OCI-LY7 (cell line): Measurements from ENCODE around the gene VPS39. TPM values are rescaled to one million over a fixed set of nuclear protein-coding genes. Genes with fewer than 3 reads are reported as not detected.

Experiments used
- BruUV-seq: library from RNA; stranded (reverse); fragments of 400-500 nt; replicated peaks from 2 replicates; lab custom pipeline; 2021; lab: Mats Ljungman, UMichigan
- CTCF ChIA-PET: fragments of 300-600 bp; sonication (Branson Sonifier 250); formaldehyde crosslinking; loops from one replicate; lab custom pipeline; 2022; ENCODE audit warnings: antibody characterized with exemption; ENCODE audit not compliant: unreplicated experiment; lab: Charles Lee
- POLR2A ChIA-PET: fragments of 300-600 bp; sonication (Branson Sonifier 250); formaldehyde crosslinking; loops from one replicate; lab custom pipeline; 2022; ENCODE audit warnings: antibody characterized with exemption; lab: Charles Lee
- DNase-seq: peaks from one replicate; pipeline ENCODE4 v3.0.0-alpha.2; 2015; ENCODE audit warnings: low spot score
- H2AFZ ChIP-seq: fragments of 200-600 bp; sonication (generic), shearing (Covaris generic); 2 replicates; pipeline ENCODE4 v1.6.1; 2014; ENCODE audit warnings: mild to moderate bottlenecking, antibody characterized with exemption, low read length, moderate library complexity
- H3K27ac ChIP-seq: fragments of 200-600 bp; sonication (generic); 2 replicates; pipeline ENCODE4 v1.5.1; 2014; ENCODE audit warnings: mixed run types, low read depth, mild to moderate bottlenecking, moderate library complexity, low read length, inconsistent platforms; ENCODE audit not compliant: poor library complexity, severe bottlenecking
- H3K36me3 ChIP-seq: fragments of 200-600 bp; sonication (generic); 2 replicates; pipeline ENCODE4 v1.6.1; 2014; ENCODE audit warnings: mild to moderate bottlenecking, antibody characterized with exemption, low read length, moderate library complexity, mixed read lengths; ENCODE audit not compliant: insufficient read depth
- H3K4me1 ChIP-seq: fragments of 200-600 bp; sonication (generic); 2 replicates; pipeline ENCODE4 v1.5.1; 2014; ENCODE audit warnings: mild to moderate bottlenecking, low read length; ENCODE audit not compliant: insufficient read depth, poor library complexity, severe bottlenecking
- H3K4me2 ChIP-seq: fragments of 200-600 bp; sonication (generic); 2 replicates; pipeline ENCODE4 v1.6.1; 2014; ENCODE audit warnings: mild to moderate bottlenecking, low read length
- H3K4me3 ChIP-seq: fragments of 200-600 bp; sonication (generic); 2 replicates; pipeline ENCODE4 v1.5.1; 2014; ENCODE audit warnings: mild to moderate bottlenecking, low read depth, low read length; ENCODE audit not compliant: poor library complexity, severe bottlenecking
- H3K79me2 ChIP-seq: fragments of 200-600 bp; sonication (generic); 2 replicates; pipeline ENCODE4 v1.6.1; 2016; ENCODE audit warnings: low read depth, mild to moderate bottlenecking, low read length, moderate library complexity, mixed read lengths; ENCODE audit not compliant: insufficient read depth
- H3K9me2 ChIP-seq: fragments of 200-600 bp; sonication (generic); 2 replicates; pipeline ENCODE4 v1.6.1; 2016; ENCODE audit warnings: mild to moderate bottlenecking, low read length, mixed read lengths; ENCODE audit not compliant: insufficient read depth
- H3K9me3 ChIP-seq: fragments of 200-600 bp; sonication (generic); 2 replicates; pipeline ENCODE4 v1.6.1; 2014; ENCODE audit warnings: mild to moderate bottlenecking, mixed run types, low read length, mixed read lengths
- H4K20me1 ChIP-seq: fragments of 200-600 bp; sonication (generic); 2 replicates; pipeline ENCODE4 v1.6.1; 2014; ENCODE audit warnings: mild to moderate bottlenecking, antibody characterized with exemption, low read length, moderate library complexity, mixed read lengths; ENCODE audit not compliant: insufficient read depth
- EZH2phosphoT487 ChIP-seq: fragments of 200-600 bp; sonication (generic); IDR thresholded peaks from 2 replicates; pipeline ENCODE4 v1.6.1; 2018; ENCODE audit warnings: low read depth, borderline replicate concordance, mild to moderate bottlenecking, mixed run types, antibody characterized with exemption, low read length, moderate library complexity, mixed read lengths
- intact Hi-C: fragments of 100-400 bp; cut with micrococcal nuclease; formaldehyde crosslinking; loops from one replicate; pipeline ENCODE4 v1.10.0; 2022; ENCODE audit not compliant: unreplicated experiment
- microRNA-seq: library from miRNA; unstranded; fragments of <30 nt; microRNA quantifications from one replicate; pipeline ENCODE4 v1.2.0, GENCODE V29; 2022; ENCODE audit warnings: borderline replicate concordance
- small RNA-seq: library from RNA; depleted of rRNA; stranded (forward); fragments of <200 nt; gene quantifications from one replicate; pipeline ENCODE3, GENCODE V24; 2014
- total RNA-seq, 2 experiments: library from RNA; depleted of rRNA in 1 of 2; stranded (reverse); fragments of >200 nt in 1 of 2; shearing (Covaris generic) in 1 of 2; gene quantifications; 2 replicates each; pipeline ENCODE4 v1.2.3, GENCODE V29; 2014 to 2022
- TF ChIP-seq, protein P1 (sequence below): fragments of 200-600 bp; sonication (generic); conservative IDR thresholded peaks from 2 replicates; pipeline ENCODE4 v1.5.1; 2014; ENCODE audit warnings: mild to moderate bottlenecking, antibody characterized with exemption, low read length, moderate library complexity, mixed read lengths

The VPS39 gene
- total RNA-seq, 2 experiments from 2014 or later = 25.1 to 60.5 TPM

DNA sequence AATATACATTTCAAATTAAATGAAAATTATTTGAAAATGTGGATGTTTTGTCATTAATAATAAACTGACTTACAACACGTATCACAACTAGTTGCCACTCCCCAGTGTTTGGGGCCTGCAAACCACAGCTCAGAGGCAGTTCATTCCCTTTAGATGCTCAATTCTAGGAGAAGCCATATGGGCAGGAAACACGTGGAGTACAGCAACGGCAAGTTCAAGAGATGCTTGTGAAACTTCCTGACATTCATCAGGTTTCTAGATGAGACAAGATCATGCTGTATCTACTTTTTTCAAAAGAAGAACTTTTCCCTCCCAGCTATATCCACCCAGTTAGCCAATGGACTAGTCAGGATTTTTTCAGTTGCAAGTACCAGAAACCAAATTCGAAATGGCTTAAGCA is 96.2 kb downstream of the VPS39 start:
- intact Hi-C loops = no loop called here
- DNase-seq = no peak
- no peak for TF ChIP-seq EZH2phosphoT487
- CTCF ChIA-PET = no interaction called here
- H2AFZ ChIP-seq = peak overlapping the region; percentile 33; the same call in 1 of the 2 replicates
- H3K4me1 ChIP-seq = peaks cover 16% of the 10 kb centered on the region
- POLR2A ChIA-PET = interaction anchor here (0.7 kb wide), 1 partner anchor 541 kb away, joined by 3 read pairs; no protein-coding TSS in a partner anchor
- no peaks in the 10 kb centered on the region for H3K79me2 ChIP-seq
- H3K9me3 ChIP-seq = no peaks in the 10 kb centered on the region
- no TSS peak for BruUV-seq
- H3K4me2 ChIP-seq = no peak overlapping the region
- H3K36me3 ChIP-seq = no peaks in the 10 kb centered on the region
- H4K20me1 ChIP-seq = no peaks in the 10 kb centered on the region
- H3K27ac ChIP-seq = no peak overlapping the region
- H3K9me2 ChIP-seq = no peaks in the 10 kb centered on the region
- no peak overlapping the region for H3K4me3 ChIP-seq

DNA sequence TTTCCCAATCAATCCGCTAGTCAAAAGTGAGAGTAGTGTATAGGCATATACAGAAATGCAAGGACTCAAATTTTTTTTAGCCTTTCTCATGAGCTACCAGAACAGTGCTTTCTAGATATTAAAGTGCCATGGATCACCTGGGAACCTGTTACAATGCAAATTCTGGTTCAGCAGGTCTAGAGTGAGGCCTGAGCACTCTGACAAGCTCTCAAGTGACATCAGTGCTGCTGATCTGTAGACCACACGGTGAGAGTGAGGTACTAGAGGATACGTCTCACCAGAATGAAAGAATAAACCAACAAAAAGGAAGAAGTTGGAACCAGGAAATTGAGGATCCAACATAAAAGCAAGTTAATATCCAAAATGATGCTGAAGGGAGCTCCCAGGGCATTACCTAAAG is 97.7 kb downstream of the VPS39 start:
- ChIA-PET CTCF (no interaction called here), POLR2A (interaction anchor here (0.5 to 0.6 kb wide), 2 partner anchors 10 to 880 kb away, joined by 3 read pairs; partner anchors contain the start of gene EXD1)
- Histone ChIP-seq H4K20me1 (no peaks in the 10 kb centered on the region), H3K36me3 (no peaks in the 10 kb centered on the region), H3K79me2 (no peaks in the 10 kb centered on the region), H2AFZ (no peak overlapping the region), H3K4me2 (no peak overlapping the region), H3K4me1 (peaks cover 16% of the 10 kb centered on the region), H3K4me3 (no peak overlapping the region), H3K9me3 (no peaks in the 10 kb centered on the region), H3K9me2 (no peaks in the 10 kb centered on the region), H3K27ac (no peak overlapping the region)
- no peak for DNase-seq
- intact Hi-C loops = no loop called here
- TF ChIP-seq, protein P1, sequence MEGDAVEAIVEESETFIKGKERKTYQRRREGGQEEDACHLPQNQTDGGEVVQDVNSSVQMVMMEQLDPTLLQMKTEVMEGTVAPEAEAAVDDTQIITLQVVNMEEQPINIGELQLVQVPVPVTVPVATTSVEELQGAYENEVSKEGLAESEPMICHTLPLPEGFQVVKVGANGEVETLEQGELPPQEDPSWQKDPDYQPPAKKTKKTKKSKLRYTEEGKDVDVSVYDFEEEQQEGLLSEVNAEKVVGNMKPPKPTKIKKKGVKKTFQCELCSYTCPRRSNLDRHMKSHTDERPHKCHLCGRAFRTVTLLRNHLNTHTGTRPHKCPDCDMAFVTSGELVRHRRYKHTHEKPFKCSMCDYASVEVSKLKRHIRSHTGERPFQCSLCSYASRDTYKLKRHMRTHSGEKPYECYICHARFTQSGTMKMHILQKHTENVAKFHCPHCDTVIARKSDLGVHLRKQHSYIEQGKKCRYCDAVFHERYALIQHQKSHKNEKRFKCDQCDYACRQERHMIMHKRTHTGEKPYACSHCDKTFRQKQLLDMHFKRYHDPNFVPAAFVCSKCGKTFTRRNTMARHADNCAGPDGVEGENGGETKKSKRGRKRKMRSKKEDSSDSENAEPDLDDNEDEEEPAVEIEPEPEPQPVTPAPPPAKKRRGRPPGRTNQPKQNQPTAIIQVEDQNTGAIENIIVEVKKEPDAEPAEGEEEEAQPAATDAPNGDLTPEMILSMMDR = no peak
- no peak for TF ChIP-seq EZH2phosphoT487
- BruUV-seq = no TSS peak

DNA sequence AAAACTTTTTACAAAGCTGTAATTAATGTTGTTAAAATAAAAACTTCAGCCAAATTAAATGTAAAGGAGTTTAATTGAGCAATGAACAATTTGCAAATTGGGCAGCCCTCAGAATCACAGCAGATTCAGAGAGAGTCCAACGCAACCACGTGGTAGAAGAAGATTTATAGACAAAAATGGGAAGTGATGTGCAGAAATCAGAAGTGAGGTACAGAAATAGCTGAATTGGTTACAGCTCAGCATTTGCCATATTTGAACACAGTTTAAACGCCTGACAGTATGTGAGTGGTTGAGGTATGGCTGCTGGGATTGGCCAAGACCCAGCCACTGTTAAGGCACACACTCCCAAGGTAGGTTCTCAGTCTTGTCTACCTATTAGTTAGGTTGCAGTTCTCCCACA is 99.3 kb downstream of the VPS39 start:
- intact Hi-C loops = no loop called here
- peak overlapping the region; percentile 93; the same call in 1 of the 2 replicates for H2AFZ ChIP-seq
- BruUV-seq = no TSS peak

More for the DNA sequence above, 99.3 kb downstream of the VPS39 start:
- no peaks in the 10 kb centered on the region for H3K9me3 ChIP-seq
- H3K36me3 ChIP-seq = no peaks in the 10 kb centered on the region
- peaks cover 20% of the 10 kb centered on the region for H3K4me1 ChIP-seq
- CTCF ChIA-PET = no interaction called here
- no peak overlapping the region for H3K27ac ChIP-seq
- H3K79me2 ChIP-seq = no peaks in the 10 kb centered on the region
- H4K20me1 ChIP-seq = no peaks in the 10 kb centered on the region
- POLR2A ChIA-PET = no interaction called here
- H3K4me2 ChIP-seq = no peak overlapping the region
- TF ChIP-seq, protein P1 = no peak
- TF ChIP-seq EZH2phosphoT487 = no peak
- no peaks in the 10 kb centered on the region for H3K9me2 ChIP-seq
- no peak overlapping the region for H3K4me3 ChIP-seq
- no peak for DNase-seq

Small RNA genes lying within 50 kb of the gene (microRNA-seq; reads per million reads assigned to microRNA genes)
- 152 reads per million, percentile 63 among the genes with 10 or more reads in this experiment for gene MIR627

Small RNA genes lying within 50 kb of the gene (small RNA-seq; reads per million reads assigned to genes)
- not detected for gene MIR627

Other genes with a start within 250 kb of the VPS39 start
- gene EHD4, start 235.7 kb downstream of the VPS39 start, total RNA-seq (2014; rRNA removed; shearing (Covaris generic)) = 13.5 and 14.2 TPM in 2 replicates
- gene EHD4, start 235.7 kb downstream of the VPS39 start, total RNA-seq (2022) = 19.4 and 20.7 TPM in 2 replicates
- not detected in 2 replicates for gene PLA2G4E, start 187.3 kb downstream of the VPS39 start, total RNA-seq (2014; rRNA removed; shearing (Covaris generic))
- gene PLA2G4E, start 187.3 kb downstream of the VPS39 start, total RNA-seq (2022) = not detected in 2 replicates
- not detected in 2 replicates for gene PLA2G4D, start 113.7 kb downstream of the VPS39 start, total RNA-seq (2014; rRNA removed; shearing (Covaris generic))
- not detected in 2 replicates for gene PLA2G4D, start 113.7 kb downstream of the VPS39 start, total RNA-seq (2022)
- not detected in 2 replicates for gene PLA2G4F, start 51.7 kb downstream of the VPS39 start, total RNA-seq (2014; rRNA removed; shearing (Covaris generic))
- not detected in 2 replicates for gene PLA2G4F, start 51.7 kb downstream of the VPS39 start, total RNA-seq (2022)
- 25.4 and 27.9 TPM in 2 replicates for gene GANC, start 64.9 kb upstream of the VPS39 start, total RNA-seq (2014; rRNA removed; shearing (Covaris generic))
- 31.7 and 35.7 TPM in 2 replicates for gene GANC, start 64.9 kb upstream of the VPS39 start, total RNA-seq (2022)
- 21.4 and 23.2 TPM in 2 replicates for gene TMEM87A, start 65.1 kb upstream of the VPS39 start, total RNA-seq (2014; rRNA removed; shearing (Covaris generic))
- 23.6 and 24.5 TPM in 2 replicates for gene TMEM87A, start 65.1 kb upstream of the VPS39 start, total RNA-seq (2022)
- 0.98 and 1.6 TPM in 2 replicates for gene CAPN3, start 151.2 kb upstream of the VPS39 start, total RNA-seq (2014; rRNA removed; shearing (Covaris generic))
- 1.5 and 2.6 TPM in 2 replicates for gene CAPN3, start 151.2 kb upstream of the VPS39 start, total RNA-seq (2022)